Nucleus accumbens (tissue), 56 donors: Measurements from ENCODE around the gene DERA.
"Not testable (repeated sequence)": the region's sequence is repeated elsewhere in the genome, so short reads cannot be mapped to it uniquely, and the experiment has no call there.

Source experiments
- DNase-seq, 56 donors: peaks; one replicate each; lab custom pipeline; 2025; lab: John Stamatoyannopoulos, UW

The DERA gene

DNA sequence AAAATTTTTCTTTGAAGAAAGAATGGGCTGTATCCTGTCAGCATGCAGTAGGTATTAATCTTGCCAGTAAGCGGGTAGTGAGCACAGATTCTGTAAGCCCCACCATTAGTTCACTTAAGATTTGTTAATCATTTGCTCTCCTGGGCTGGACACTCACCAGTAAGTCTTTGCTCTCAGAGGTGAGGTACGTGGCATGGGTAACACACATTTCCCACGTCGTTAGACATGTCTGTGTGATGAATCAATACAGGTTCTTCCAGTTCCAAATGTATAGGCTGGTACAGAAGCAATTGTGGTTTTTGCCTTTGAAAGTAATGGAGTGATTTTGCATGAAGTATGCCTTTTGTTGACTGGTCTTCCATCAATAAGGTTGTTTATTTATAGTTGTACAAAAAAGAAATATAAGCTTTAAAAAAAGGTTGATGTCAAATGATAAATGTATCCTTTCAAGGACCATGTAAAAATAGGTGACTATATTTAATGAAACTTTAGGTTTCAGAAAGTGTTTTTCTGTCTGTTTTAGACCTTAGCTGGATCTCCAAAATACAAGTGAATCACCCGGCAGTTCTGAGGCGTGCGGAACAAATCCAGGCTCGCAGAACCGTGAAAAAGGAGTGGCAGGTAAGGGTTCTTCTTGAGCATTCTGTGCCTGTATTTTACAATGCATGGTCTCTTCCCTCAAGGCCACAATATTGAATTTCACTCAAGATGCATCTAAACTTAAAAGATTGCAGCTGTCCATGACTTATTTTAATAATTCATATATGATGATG, 45.5 kb downstream of the DERA start:
- DNase-seq: no peak

DNA sequence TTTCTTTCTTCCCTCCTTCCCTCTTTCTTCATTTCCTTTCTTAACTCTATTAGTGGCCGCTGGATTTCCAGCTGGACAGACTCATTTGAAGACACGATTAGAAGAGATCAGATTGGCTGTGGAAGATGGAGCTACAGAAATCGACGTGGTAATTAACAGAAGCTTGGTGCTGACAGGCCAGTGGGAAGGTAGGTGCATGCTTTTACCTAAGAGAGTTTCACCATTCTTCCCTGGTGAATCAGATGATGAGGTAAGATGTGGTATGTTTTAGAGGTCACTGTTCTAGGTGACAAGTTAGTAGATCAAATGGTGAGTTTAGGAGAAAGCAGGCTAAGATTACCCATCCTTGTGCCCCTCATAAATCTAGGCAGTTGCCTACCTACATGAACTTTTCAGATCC, 51.6 kb downstream of the DERA start:
- no peak for DNase-seq

DNA sequence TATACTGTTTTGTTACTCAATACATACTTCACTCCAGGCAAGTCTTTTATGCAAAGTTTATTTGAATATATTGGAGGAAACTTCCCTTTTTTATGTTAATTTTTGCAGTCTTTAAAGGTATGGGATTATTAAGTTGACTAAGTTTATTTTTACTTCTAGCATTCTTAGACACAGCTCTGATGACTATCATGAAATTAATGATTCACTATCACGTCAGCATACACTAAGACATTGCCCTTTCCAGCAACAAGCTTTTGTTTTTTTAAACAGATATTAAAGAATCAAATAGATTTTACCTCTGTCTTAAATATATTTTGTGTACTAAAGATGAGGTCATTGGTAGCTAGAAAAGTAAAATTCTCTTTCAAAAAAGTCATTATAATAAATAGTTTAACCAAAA, 52.1 kb downstream of the DERA start:
- DNase-seq: no peak

DNA sequence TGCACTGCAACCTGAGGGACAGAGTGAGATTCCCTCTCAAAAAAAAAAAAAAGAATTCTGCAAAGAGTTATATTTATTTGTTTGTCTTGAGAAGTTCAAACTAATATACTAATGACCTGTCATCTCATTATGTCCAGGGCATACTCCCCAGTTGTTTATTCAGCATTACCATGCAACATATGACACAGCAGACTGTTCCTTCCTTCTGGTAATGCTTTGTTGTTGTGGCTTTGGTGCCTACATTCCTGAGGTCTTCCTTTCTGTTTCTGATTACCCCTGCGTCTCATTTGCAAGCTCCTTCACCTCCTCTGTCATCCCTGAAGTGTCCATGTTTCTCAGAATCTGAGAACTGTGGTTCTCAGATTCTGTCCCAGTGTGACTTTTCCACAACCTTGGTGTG, 55.3 kb downstream of the DERA start:
- no peak for DNase-seq

DNA sequence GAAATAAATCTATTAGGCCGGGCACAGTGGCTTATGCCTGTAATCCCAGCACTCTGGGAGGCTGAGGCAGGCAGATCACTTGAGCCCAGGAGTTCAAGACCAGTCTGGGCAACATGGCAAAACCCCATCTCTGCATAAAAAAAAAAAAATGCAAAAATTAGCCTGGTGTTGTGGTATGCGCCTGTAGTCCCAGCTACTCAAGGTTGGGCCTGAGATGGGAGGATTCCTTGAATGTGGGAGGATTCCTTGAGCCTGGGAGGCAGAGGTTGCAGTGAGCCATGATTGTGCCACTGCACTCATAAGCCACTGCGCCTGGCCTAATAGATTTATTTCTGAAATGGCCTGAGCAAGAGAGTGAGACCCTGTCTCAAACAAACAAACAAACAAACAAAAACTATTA, 55.9 kb downstream of the DERA start:
- DNase-seq: not testable (repeated sequence)

DNA sequence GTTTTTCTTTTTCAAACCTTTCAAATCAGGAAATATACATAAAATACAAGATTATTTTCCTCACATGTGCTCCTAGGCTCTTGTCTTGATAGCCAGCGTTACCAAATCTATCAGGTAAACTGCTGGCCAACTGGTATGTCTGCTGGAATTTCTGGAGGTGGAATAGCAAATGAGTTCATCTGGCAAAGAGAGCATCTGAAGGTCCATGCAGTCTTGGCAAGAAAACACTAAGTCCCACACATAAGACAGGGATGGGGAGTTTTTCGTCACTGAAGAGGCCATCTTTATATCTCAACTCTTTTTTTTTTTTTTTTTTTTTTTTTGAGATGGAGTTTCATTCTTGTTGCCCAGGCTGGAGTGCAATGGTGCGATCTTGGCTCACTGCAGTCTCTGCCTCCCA, 60.1 kb downstream of the DERA start:
- no peak for DNase-seq

DNA sequence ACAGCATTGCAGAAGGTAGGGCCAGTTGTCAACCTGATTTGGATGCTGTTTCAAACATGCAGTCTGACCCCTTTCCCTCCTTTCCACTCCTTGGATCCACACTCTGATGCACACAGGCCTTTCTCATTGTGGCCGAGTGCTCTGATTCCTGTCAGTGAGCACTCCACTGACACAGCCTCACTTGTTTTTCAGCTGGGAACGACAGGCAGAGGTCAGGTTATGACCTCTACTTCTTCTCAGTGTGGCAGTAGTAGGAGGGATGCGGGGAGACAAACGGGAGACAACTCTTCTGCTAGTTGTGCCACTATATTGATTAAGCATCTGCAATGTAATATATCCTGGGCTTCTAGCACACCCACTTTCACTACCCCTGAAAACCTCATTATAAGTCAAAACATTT, 61.8 kb downstream of the DERA start:
- DNase-seq: no peak

DNA sequence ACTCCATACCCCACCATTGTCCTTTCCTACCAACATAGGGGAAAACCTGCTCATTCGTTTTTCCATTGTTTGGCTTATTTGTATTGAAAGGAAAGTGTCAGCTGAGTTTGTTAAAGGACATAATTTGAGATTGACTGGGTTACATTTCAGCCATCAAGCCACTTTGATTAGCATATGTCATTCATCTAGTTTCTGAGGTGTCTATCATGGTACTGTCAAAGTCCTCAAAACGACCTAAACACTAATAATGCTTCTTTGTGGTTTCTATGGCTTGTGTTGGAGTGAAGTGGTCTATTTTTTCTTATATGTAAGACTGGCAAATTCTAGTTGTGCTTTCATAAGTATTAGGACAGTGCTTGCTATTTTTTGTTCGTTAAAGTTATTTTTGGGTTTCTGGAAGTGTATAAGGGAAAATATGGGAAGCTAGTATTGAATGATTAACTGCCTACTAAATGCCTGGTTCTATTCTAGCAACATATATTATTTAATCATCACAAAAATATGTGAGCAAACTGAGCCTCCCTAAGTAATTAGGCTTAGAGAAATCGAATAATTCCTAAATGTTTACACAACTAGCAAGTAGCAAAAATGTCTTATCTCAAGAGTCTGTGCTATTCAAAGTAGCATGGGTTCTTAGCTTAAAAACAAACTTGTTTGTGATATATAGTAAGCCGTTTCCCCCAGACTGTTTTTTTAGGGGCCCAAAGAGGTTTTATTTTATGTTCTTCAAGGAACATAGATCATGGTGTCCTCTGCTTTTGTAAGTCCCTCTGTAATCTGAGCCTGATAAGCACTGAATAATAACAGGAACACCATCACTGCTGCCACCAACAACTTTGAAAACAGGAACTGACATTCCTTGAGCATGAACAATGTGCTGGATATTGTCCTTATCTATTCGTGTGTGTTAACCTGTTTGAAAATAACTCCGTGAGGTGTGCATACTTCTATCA, 67.1 kb downstream of the DERA start:
- DNase-seq: no peak

DNA sequence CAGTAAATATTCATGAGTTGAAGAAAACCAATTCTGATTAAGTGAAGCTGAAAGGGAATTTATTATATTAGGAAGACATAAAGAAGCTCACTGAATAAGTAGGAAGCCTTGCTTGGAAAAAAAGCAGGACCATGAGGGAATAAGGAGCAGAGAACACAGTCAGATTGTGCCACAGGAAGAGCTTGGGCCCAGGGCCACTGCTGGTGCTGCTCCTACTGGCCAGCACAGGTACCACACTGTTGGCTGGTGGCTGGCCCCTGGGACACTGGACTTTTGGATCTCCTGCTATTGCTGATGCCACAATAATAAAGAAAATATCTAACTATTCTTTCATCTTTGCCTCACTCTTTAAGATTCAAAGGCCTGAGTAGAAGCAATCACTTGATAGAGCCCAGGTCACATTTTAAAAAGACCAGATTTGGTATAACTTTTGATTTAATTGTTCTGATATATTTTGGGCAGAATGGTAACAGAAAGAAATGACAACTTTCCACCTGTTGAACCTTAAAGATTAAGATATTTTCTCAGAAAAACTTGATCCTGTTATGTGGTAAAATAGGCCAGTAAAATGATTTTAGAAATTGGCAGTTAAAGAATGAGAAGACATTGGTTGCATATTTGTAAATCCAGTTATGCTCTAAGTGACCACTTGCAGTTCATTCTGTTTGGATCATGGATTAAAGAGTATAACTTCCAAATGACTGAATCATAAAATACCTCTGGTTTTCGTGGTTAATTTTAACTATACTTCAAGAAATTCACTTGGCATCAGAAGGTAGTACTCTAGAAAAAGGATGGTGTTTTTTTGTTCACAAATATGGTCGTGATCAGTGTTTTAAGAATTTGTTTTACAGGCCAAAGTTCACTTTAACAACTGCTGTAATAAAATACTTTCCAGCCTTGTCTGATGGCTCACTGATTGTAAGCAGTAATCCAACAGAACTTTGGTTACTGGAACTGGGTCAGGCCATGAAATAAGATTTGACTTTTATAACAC, 68.3 kb downstream of the DERA start:
- no peak for DNase-seq

DNA sequence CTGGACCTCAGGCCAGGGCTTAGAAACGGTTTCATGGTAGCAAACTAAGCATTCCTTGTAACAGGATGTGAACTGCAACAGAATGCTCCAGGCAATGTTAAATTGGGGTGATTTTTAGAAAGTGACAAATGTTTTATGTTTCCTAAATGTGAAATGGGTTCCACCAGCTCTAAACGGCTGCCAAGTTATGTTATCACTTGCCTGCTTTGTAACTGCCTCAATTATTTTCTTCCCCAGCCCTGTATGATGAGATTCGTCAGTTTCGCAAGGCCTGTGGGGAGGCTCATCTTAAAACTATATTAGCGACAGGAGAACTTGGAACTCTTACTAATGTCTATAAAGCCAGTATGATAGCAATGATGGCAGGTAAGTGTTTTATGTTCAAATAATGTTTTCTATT, 70.9 kb downstream of the DERA start:
- DNase-seq: no peak

DNA sequence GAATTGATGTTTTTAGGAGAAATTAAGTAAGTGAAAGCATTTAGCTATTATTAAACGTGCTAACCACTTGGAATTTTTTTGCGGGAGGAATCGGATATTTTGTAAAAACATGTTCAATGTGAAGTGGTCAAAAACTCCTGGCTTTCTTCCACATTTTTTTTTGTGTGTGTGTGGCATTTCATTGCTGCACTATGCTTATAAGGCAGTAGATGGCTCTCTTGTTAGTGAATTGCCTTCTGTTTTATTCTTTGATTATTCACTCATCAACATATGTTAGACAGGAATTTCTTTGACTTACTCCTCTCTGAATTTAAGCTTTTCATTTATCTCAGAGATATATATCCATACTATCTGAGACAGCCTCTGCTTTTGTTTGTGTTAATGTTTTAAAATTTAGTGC, 71.3 kb downstream of the DERA start:
- DNase-seq: no peak

DNA sequence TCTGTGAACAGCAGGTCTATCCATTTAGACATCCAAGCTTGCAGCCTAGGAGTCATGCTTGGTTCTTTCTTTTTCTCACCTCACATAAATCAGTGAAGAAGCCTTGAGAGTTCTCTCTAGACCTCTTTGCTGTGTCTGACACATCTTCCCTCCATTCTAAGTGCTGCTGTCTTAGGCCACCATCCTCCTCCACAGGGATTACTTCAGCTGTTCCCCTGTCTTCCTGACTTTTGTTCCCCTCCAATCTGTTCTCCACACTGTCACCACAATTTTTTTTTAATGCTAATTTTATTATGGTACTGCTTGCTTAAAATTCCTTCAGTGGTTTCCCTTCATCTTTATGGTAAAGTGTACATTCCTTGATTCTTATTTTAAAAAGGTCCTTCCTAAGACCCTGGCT, 71.8 kb downstream of the DERA start:
- DNase-seq: no peak

DNA sequence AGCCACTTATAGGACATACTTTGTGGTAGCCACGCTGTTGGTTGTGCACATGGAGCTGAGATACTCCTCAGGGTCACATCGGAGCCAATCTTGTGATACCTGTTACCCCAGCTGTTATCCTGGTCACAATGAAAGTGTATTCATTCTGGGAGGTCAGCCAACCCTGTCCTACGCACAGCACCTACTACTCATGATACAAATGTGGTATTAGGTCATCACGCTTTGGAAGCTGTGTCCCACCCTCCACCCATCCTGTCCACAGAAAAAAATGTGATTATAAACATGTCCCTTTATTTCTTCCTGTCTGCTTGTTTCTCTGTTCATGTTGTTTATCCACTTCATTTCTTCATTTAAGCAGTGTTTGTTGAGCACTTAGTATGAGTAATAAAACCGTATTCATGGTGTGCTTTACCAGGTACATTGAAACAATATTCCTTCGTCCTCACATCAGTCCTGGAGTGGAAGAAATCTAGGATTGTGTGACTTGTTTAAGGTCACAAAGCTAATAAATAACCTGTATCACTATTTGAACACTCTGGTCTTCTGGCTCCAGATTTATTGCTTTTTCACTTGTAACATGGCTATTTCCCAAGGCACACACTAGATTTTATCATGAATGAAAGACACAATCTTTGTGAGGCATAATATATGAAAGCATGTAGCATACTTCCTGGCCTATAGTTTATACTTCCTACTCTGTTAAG, 73.1 kb downstream of the DERA start:
- no peak for DNase-seq

DNA sequence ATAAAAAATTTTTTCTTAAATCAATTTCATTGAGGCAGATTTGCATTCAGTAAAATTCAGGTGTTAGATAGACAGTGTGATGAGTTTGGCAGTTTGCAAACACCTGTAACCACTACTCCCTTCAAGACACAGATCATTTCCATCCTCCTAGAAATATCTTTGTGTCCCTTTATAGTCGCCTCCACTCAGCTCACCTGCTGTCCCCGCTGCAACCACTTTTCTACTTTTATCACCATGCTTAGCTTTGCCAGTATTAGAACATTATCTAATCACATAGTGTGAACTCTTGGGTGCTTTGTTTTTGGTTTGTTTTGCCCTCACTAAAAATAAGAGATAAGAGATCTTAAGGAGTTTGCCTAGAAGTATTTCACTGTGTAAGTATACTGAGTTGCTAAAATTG, 73.8 kb downstream of the DERA start:
- DNase-seq: no peak

DNA sequence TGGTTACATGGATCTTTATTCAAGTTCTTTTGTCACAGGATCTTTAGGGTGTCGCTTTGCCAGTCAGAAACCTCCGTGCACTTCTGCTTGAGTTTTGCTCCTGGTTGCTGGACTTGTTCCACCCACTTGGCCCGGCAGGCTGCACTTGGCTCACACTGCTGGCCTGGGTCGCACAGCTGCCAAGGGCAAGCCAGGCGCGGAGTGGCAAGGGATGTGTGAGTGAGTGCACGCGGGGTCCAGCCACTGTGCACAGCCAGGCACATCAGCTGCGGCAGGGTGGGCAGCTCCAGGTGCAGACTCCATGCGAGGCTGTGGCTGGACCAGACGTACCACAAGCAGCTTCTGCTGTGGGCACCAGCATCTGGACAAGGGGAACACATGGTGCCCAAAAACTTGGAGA, 76.6 kb downstream of the DERA start:
- DNase-seq: peak in 10 of 56 donors; percentile 12 to 47 (median 21)

DNA sequence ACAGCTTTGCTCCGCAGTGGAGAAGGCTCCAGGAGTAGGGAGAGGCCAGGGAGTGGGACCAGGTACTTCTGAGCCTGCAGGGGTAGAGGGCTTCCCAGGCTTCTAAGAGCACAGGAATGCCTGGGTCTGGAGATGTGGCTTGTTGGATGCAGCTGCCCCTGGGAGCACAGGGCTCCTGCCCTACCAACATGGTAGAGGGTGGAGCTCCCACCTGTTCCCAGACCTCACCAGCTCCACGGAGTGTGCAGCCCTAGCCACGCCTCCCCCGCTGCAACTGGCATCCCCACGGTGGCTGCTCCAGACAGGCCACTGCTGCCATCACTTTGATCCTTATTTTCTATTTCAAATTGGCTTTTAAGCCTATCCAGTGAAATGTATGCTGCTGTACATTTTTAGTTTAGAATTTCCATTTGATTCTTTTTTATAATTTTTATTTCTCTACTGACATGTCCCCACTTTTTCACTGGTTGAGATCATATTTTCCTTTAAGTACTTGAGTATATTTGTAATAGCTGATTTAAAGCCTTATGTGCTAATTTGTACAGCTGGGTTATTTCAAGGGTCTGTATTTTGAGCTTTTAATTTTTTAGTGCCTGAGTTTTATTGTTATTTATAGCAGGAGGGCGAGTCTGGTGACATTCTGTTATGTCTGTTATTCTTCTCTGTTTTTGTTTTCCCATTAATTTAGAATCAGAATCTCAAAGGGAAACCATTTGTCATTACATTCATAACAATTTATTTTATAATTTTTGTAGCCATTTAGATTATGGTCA, 78.0 kb downstream of the DERA start:
- no peak for DNase-seq

DNA sequence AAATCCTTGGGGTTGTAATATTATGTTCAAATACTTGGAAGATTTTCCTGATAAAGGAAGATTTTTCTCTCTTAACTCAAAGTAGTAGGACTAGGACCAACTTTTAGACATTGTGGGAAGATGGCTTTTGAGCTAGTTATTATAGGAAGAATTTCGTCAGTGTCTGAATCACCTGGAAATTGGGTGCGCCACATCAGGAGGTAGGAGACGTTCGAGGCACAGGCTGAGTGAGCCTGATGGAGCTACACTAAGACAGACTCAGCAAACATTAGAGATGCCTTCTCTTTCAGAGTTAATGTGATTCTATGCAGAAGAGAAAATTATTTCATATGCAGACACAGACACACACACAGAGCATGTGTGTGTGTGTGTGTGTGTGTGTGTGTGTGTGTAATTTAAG, 84.7 kb downstream of the DERA start:
- DNase-seq: peak in 14 of 56 donors; percentile 4 to 60 (median 19)

DNA sequence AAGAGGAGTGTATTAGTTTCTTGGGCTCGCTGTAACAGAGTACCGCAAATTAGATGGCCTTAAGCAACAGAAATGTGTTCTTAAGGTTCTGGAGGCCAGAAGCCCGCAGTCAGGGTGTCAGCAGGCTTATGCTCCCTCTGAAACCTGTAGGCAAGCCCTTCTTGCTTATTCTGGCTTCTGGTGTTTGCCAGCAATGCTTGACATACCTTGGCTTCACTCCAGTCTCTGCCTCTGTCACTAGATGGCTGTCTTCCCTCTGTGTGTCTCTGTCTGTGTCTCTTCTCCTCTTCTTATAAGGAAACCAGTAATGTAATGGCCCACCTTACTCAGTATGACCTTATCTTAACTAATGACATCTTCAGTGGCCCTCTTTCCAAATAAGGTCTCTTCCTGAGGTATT, 85.1 kb downstream of the DERA start:
- DNase-seq: peak in 1 of 56 donors; percentile 27

DNA sequence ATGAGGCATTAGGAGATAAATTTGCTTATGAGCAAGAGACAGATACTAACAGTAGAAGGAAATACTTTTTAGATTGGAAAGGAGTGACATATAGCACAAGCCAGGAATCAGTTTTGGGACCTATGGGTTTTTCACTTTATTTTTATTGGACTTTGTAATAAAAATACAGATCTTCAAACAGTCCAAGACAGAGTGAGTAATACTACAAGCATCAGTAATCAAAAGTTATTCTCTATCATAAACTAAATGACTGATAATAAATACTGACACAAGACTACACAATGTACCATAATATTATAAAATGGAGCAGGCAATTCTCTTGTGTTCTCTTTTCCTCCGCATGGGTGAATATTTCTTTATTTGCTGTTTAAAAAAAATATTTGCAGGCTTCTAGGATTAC, 85.8 kb downstream of the DERA start:
- DNase-seq: no peak
